Ovary (tissue), 3 donors: ENCODE results near the gene COL11A2.

Source experiments
- CTCF ChIP-seq, 3 donors: fragments of 450-650 bp in 2 of 3; fragments of 200-600 bp in 1 of 3; IDR thresholded peaks; one replicate each; pipeline versions ENCODE4 v1.5.1 to v1.8.0; 2016 to 2022; ENCODE audit warnings: antibody characterized with exemption in 3 of 3, mild to moderate bottlenecking in 1 of 3
- EP300 ChIP-seq: sonication (generic); formaldehyde crosslinking; IDR thresholded peaks from one replicate; pipeline ENCODE4 v1.6.1; 2017; ENCODE audit warnings: antibody characterized with exemption
- POLR2A ChIP-seq: fragments of 450-650 bp; IDR thresholded peaks from one replicate; pipeline ENCODE4 v1.6.1; 2017; ENCODE audit warnings: antibody characterized with exemption, mild to moderate bottlenecking, moderate library complexity
- donor health status: DM: no; HTN: no; CAD: no.

GRCh38 chr6:33185190-33185589 lies 7.1 kb downstream of the COL11A2 start:
- TF ChIP-seq CTCF (IDR thresholded peaks at IDR 0.05) (no peak), EP300 (no peak), POLR2A (no peak)
